ENCODE data around the gene DDHD1.
"Not testable (repeated sequence)": the region's sequence is repeated elsewhere in the genome, so short reads cannot be mapped to it uniquely, and the experiment has no call there.

The DDHD1 gene

GRCh38 chr14:53103636-53104340, 49.3 kb downstream of the DDHD1 start:
- no peak for DNase-seq

DNA sequence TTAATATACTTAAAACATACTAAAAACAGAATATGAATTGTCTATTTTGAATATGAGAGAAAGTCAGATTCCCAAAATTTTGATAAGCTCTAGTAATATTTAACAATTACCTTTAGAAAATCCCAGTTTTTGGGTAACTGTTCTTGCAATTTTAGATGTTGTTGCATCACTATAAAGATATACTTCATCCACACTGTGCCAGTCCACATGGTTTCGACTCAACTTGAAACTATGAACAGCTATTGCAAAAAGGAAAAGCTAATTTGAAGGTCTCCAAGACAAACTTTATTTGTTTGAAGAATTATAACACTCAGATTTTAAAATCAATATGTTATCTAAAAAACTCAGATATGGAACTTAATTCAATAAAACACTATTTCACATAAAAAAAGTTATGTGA, 59.9 kb downstream of the DDHD1 start:
- peak; percentile 62 for DNase-seq

- DNase-seq, result no peak
These were observed 62.3 kb downstream of the DDHD1 start for GRCh38 chr14:53090853-53091252.

DNA sequence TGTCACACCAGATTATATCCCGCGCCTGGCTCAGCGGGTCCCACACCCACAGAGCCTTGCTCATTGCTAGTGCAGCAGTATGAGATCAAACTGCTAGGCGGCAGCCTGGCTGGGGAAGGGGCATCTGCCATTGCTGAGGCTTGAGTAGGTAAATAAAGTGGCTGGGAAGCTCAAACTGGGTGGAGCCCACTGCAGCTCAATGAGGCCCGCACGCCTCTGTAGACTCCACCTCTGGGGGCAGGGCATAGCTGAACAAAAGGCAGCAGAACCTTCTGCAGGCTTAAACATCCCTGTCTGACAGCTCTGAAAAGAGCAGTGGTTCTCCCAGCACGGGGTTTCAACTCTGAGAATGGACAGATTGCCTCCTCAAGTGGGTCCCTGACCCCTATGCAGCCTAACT, 68.2 kb downstream of the DDHD1 start:
- DNase-seq, result not testable (repeated sequence)

DNA sequence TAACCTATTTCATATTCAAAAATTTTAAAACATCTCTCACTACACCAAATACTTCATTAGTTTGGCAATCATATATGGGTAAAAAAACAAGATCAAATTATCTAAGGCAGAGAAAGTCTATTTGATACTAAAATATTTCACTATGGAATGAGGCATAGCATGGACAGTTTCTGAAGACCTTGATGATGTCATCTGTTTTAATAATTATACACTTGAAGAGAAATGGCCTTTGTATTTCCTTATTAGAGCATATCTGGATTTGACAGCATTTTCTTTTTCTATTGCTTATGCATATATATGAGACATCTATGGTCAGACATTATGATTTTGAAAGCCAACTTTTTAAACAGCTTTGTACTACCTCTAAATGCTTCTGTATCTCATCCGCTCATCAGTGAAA, 88.6 kb downstream of the DDHD1 start:
- no peak for DNase-seq

DNA sequence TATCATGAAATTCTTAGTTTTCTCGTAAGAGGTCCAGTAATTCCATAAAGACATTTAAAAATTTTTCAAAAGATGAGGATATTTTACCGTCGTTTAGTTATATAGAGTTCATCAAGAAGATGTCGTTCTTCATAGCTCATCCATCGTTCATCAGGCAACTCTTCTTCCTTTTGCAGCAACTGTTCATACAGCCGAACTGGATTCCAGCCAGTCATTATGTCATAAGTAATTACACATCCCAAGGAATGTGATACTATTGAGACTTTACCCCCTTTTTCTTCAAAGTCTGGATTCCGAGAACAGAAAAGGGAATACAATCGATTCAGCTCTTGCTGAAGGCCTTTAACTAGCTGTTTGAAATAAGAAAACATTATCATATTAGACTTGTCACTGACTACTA, 90.3 kb downstream of the DDHD1 start:
- DNase-seq, result no peak

DNA sequence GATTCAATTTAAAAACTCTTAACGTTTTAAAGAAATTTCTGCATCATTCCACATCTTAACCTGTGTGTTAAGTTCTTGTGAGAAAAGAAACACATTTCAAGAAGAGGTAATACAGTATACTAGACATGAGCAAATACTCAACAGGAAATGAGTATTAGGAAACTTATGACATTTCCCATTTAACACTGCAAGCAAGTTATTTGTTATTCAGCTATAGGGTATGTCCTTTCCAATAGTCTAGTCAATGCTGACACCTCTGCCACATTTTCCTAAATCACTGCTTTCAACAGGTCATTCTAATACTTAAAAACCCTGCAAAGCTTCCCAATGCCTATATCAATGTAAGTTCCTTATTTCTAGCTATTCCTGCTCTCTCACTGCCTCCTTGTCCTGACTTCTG, 93.1 kb downstream of the DDHD1 start:
- peak; percentile 4 for DNase-seq

DNA sequence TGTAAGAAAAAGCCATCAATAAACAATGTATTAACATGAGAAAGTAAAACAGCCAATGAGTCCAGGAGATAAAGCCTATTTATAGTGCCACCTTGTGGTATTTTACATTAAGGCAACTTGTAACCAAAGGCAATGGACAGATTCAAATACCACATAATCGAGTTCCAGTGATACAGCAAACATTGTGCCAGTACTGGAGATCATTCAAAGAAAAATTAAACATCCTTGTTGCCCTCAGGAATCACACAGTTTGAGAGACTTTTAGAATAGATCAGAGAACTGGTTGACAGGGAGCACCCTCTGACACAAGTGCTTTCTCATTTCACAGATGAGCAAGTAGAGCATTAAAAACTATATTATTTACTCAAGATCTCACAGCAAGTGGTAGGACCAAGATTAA, 98.1 kb downstream of the DDHD1 start:
- peak; percentile 55 for DNase-seq

DNA sequence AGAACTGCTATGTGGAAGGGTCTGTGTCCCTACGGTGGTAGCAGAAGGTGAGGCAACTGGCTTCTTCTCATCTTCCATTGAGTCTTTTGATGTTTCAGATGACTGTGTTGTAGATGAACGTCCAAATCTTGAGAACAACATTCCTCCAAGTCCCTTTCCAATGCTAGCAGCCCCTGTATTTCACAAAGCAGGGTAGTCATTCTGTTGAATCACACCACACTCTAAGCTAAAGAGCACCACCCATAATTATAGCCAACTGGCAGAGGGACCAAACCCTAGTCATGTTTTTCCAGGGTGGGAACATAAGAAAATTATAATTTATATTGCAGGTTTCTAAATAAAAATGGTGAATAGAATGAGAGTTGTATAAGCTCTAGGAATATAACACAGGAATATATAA, 98.7 kb downstream of the DDHD1 start:
- DNase-seq, result no peak

DNA sequence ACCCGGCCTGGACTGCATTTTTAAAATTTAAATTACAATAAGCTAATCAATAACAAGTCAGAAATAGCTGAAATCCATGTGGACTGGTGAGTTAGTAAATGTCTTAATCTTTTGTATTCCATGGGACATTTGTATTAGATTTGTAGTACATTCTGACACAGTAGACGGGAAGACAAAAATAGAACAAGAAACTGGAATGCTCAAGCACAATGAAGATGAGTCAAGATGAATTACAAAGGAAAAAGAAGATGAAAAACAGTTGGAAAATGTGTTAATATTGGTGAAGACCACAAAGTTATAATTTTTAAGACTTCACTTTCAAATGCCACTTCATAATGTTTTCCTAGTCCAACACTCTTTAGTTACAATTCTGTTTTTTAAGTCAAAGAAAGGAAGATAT, 104.5 kb downstream of the DDHD1 start:
- no peak for DNase-seq

GRCh38 chr14:53047307-53048069, 105.6 kb downstream of the DDHD1 start:
- no peak for DNase-seq

DNA sequence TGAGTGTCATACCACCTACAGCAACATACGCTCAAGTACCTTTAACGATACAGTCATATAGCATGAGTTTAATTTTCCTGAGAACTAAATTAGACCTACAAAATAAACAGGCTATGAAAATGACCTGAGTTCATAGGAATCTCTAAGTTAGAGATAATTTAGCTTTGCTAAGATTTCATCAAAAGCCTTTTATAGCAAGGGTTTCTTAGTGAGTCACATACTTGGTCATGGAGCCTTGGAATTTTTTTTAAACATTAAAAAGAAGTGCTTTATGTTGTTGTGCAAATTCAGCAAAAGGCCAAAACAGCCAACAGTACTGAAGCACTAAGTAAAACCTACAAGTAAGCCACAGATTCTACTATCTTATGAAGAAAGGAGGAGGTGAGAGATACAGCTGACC, 108.6 kb downstream of the DDHD1 start:
- no peak for DNase-seq

GRCh38 chr14:53043027-53043581, 110.0 kb downstream of the DDHD1 start:
- no peak for DNase-seq

DNA sequence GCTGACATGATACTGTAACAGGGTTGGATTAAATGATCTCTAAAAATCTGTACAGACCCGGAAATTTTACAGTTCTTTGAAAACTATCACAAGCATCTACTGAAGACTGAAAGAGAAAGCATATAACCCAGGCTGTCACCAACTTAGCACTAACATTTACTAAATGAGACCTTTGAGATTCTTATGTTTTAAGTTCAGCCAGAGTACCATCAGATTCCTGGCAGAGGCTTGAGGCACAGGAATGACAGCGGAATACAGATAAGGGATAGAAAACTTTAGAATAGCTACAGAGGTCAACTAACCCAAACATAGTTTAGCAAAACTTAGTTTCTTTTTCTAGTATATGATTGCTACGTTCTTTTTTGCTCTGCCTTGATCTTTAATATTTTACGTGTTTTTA, 110.6 kb downstream of the DDHD1 start:
- no peak for DNase-seq

DNA sequence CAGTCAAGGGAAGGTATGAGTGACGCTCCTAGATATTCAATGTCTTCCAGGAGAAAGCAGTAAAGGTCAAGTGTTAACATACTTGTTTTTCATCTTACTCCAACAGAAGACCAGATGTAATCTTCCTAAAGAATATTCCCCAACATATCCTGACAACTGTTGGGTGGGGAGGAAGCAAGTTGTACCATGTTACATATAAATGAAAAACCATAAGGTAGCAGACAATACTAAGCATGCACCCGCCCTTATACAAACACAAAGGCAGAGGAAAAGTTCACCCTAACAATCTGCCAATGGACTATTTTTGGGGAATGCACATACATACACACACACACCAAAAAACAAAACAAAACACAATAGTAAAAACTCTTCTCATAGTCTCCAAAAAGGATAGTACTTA, 112.1 kb downstream of the DDHD1 start:
- no peak for DNase-seq

- DNase-seq, result no peak
These were observed 114.5 kb downstream of the DDHD1 start for GRCh38 chr14:53038629-53039028.

- DNase-seq, result no peak
These were observed 116.1 kb downstream of the DDHD1 start for GRCh38 chr14:53037016-53037415.

GRCh38 chr14:53035336-53036210, 117.5 kb downstream of the DDHD1 start:
- no peak for DNase-seq

DNA sequence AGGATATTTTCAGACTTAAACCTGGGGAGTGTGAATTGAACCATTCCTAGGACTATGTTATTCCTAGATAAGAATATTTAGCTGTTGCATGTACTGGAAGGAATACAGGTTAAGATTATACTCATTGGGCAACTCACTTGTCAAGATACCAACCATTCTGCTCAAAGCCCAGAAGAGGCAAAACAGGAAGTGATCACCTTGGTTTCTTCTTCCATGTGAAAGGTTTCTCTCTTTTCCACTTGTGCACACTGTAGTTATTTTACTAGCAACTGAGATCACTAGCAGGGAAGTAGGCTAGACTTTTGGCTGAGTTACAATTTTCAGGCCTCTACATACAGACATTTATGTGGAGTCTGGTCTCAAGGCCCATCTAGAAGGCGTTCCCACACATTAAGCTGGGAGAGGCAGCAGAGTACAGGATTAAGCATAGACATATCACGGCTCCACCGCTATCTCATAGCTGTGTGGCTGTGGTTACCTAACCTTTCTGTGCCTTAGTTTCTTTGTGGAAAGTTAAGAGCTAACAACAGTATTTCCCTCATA, 118.4 kb downstream of the DDHD1 start:
- DNase-seq, result no peak

DNA sequence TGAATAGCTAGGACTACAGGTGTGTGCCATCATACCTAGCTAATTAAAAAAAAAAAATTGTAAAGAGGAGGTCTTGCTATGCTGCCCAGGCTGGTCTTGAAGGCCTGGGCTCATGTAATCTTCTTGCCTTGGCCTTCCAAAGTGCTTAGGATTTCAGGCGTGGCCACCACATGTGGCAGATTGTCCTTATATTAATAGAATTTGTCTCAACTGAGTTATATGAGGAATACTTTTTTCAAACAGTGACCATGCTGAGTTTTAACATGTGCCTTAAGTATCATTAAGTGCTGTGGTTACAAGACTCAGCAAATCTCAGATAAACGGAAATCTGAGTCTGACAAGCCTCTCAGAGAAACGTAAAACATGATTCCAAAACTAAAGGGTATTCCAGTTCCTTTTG, 119.1 kb downstream of the DDHD1 start:
- DNase-seq, result no peak

- no peak for DNase-seq
These were observed 120.2 kb downstream of the DDHD1 start for GRCh38 chr14:53032838-53033390.

GRCh38 chr14:53032161-53032803, 120.8 kb downstream of the DDHD1 start:
- no peak for DNase-seq

All from activated CD4-positive, alpha-beta T cell treated with anti-CD3 and anti-CD28 coated beads, Interleukin-10, Interleukin-2, amounts not matched to agents 100 ng/mL and 50 ng/mL, durations not matched to agents 16 hours and 8 hours (primary cell).